GM12864 (cell line): ENCODE measurements around the gene FOXN3.
"Not testable (repeated sequence)": the region's sequence is repeated elsewhere in the genome, so short reads cannot be mapped to it uniquely, and the experiment has no call there.

Source experiments
- DNase-seq: peaks from one replicate; pipeline ENCODE4 v3.0.0-alpha.2; 2011; ENCODE audit warnings: low read depth
- H3K4me3 ChIP-seq: 2 replicates; pipeline ENCODE4 v1.5.1; 2011; ENCODE audit warnings: mild to moderate bottlenecking, low read depth, low read length, control low read depth
- TF ChIP-seq, protein P1 (sequence below): IDR thresholded peaks from 2 replicates; pipeline ENCODE4 v1.5.1; 2011; ENCODE audit warnings: low read depth, mild to moderate bottlenecking, moderate library complexity, low read length, control low read depth, inconsistent platforms; ENCODE audit errors: missing control alignments

Gene FOXN3

DNA sequence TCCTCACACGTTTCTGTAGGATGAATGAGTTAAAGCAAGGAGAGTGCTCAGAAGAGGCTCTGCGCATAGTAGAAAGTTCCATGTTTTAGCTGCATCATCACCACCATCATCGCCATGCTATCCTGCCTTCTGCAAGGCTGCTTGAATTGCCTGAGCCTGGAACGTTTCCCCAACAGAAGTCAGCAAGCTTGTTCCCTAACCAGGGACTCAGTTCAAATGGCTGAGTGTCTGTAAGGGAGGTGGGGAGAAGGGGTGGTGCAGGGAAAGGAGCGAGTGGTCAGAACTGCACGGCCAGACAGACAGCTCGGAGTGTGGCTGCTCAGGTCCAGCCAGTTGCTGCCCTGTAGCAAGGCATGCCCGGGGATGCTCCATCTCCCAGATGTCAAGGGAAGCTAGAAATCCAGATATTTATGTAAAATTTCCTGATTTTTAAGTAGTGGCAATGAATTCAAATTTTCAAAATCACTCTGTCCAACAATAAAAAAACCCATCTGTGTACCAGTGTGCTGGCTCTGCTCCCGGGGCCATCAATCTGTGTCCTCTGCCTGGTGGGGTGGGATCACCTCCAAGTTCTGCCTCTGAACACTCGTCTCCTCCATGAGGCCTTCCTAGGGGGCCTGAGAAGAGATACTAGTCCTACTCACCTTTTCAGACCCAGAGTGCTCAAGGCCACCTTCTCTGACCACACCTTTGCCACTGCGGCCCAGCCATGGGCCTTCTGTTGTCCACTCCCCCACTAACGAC, 162.7 kb downstream of the FOXN3 start:
- TF ChIP-seq, protein P1, sequence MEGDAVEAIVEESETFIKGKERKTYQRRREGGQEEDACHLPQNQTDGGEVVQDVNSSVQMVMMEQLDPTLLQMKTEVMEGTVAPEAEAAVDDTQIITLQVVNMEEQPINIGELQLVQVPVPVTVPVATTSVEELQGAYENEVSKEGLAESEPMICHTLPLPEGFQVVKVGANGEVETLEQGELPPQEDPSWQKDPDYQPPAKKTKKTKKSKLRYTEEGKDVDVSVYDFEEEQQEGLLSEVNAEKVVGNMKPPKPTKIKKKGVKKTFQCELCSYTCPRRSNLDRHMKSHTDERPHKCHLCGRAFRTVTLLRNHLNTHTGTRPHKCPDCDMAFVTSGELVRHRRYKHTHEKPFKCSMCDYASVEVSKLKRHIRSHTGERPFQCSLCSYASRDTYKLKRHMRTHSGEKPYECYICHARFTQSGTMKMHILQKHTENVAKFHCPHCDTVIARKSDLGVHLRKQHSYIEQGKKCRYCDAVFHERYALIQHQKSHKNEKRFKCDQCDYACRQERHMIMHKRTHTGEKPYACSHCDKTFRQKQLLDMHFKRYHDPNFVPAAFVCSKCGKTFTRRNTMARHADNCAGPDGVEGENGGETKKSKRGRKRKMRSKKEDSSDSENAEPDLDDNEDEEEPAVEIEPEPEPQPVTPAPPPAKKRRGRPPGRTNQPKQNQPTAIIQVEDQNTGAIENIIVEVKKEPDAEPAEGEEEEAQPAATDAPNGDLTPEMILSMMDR = no peak
- no peak for DNase-seq

DNA sequence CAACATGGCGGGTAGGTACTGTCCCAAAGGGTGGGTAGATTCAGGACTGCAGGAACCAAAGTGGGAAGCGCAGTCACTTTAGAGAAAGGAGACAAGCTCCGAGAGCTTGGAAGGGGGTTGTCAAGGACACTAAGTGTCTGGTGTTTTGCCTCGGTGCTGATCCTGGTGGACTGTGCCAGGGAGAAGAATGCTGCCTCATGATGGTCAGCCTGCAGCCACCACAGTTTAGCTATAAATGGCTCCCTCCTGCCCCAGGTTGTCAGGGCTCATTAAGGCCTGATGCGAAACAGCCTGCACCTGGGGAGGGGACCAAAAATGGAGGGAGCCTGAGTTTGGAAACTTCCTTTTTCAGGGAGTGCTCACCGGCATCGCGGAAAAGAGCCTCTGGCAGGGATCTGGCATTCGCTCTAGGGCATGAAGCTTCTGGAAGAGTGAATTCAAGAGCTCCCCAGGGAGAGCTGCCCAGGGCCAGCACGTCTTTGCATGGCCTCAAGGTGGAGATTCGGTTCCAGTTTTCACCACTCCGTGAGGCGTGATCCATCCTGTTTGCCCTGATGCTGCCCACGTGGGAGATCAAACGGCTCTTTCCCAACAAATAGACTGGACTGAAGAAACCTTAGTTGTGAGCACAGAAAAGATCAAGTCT, 164.0 kb downstream of the FOXN3 start:
- no peak for DNase-seq
- TF ChIP-seq, protein P1 = no peak
- no peak overlapping the region for H3K4me3 ChIP-seq

More for the DNA sequence above, 162.7 kb downstream of the FOXN3 start:
- H3K4me3 ChIP-seq = no peak overlapping the region

DNA sequence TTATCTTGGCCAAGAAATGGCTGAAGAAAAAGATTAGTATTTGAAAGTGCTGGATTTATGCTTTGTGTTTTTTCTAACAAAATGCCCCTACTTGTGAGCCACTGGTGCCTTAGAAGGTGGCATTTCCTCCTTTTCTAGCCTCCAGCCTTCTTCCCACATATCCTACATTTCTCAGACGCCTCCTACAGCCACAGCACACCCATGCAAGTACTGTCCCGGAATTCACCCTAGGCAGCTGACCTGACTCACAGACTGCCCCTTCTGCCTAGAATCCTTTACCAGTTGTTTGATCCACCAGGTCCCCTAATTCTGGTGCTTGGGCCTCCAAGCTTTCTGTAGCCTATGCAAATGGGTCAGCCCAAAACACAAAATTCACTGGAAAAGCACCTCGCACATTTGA, 166.0 kb downstream of the FOXN3 start:
- DNase-seq = no peak
- no peak overlapping the region for H3K4me3 ChIP-seq
- TF ChIP-seq, protein P1 = no peak

DNA sequence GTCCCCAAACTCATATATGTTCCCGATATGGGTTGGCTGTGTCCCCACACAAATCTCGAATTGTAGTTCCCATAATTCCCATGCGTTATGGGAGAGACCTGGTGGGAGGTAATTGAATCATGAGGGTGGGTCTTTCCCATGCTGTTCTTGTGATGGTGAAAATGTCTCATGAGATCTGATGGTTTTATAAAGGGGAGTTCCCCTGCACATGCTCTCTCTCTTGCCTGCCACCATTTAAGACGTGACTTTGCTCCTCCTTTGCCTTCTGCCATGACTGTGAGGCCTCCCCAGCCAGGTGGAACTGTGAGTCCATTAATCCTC, 166.4 kb downstream of the FOXN3 start:
- not testable (repeated sequence) for DNase-seq, H3K4me3 ChIP-seq

DNA sequence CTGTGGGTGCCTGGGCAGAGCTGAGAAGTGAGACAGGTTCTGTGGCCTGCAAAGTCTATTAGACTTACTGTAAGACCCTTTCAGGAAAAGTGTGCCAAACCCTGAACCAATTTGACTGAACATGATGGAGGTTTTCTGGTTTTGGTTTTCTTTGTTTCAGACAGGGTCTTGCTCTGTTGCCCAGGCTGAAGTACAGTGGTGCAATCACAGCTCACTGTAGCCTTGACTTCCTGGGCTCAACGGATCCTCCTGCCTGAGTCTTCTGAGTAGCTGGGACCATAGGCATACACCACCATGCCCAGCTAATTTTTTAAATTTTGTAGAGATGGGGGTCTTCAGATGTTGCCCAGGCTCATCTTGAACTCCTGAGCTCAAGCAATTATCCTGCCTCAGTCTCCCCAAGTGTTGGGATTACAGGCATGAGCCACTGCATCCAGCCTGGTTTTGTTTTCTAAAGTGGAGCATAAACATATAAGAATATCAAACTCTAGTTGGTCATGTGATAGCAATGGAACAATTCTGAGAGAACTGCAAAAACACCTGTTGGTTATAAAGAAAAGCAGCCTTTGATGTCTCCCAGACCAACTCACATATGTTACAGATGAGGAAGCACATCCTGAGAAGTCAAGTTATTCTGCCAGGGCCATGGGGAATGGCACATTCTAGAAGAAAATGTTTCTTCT, 166.9 kb downstream of the FOXN3 start:
- TF ChIP-seq, protein P1 = no peak
- DNase-seq = no peak
- H3K4me3 ChIP-seq = no peak overlapping the region

DNA sequence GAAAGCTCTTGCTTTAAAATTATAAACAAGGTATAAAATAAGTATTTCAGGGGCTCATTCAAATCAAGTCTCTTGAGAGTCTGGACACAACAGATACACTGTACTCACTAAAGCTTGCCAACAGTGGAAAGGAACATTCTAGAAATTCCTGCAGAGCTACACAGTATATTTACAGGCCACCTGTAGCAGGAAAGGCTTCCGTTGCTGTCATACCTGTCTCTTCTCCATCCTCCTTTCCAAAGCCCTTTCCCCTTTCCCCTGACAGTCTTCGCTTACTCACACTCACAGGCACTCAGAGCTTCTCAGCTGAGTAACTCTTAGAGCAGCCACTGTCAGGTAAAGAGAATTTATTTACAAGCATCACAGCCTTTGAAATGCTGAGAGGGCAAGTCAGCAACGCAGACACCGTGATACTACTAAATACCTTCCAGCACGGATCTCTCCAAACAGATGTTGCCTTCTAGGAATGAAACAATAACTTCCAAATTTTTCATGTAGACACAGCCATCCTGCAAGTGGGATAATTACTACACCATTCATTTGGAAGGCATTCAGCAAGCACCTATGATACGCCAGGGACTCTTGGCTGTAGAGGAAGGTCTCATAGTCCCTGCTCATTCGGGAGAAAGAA, 167.9 kb downstream of the FOXN3 start:
- TF ChIP-seq, protein P1 = no peak
- DNase-seq = no peak
- H3K4me3 ChIP-seq = no peak overlapping the region

DNA sequence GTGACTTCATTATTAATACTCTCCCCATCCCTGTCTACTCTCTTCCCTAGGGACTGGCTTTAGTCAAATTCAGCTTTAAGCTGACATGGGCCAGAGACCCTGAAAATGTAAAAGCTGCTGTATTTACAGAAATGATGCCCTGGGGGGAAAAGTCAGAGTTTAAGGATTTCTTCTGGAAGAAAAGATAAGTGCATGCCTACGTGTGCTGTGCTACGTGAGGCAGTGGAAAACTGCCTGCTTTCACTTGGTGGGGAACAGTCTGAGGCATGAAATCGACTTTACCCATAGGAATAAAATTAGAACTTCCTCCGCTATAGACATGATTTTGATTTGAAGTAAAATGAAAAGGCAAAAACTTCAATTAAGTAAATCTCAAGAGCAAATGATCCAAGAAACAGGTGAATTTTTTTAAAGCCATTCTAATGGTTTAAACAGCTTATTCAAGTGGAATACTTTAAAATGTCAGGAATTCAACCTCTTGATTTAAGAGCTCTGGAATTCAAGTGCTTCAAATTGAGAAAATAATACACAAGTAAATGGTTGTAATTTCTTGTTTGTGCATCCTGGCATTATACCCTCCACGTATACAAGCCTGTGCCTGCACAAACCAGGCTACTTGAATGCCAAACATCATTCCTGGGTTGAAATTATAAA, 168.5 kb downstream of the FOXN3 start:
- TF ChIP-seq, protein P1 = no peak
- no peak overlapping the region for H3K4me3 ChIP-seq
- no peak for DNase-seq
